ENCODE data around the gene CPZ.

CPZ gene

DNA sequence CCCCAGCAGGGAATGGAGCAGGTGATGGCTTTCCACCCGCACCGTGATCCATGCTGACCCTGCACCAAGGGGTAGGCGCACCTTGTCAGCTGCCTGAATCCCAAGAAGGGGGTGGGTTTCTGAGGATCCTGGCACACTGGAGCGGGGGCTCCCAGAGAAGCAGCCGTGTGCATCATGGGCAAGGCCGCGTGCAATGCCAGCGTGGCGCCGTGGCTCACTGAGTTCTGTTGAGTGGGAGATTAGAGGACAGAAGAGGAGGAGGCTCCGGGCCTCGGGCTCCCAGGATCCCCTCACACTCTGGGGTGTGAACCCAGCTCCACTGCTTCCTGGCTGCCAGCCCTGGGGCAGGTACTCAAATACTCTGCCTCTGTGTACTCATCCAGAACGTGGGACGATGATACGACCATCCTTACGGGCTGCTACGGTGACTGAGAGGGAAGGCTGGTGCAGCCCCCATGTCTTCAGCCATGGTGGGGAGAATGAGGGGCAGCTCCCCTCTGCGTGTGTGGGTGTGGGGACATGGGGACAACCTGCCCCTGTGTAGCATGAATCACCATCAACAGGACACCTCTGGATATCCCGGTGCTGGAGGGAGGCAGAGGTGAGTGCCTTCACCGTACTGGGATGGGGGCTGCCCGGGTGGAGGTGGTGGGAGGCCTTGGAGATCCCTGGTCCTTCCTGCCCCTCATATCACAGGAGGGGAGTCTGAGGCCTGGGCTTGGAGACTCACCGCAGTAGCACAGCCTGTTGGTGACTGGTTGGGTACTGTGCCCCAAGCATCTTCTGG is 52.6 kb downstream of the CPZ start:
- 90 to 91% methylated on average over 22 of the region's 22 CpGs for WGBS, 2 experiments
- Histone ChIP-seq H3K27me3 (ENCODE audit: control insufficient read depth, insufficient read depth, low read length, poor library complexity, severe bottlenecking) (no peaks in the 10 kb centered on the region), H3K9me3 (ENCODE audit: control insufficient read depth, low read length) (no peaks in the 10 kb centered on the region), H3K4me3 (ENCODE audit: insufficient read depth, low read depth, low read length) (no peak overlapping the region), H3K27ac (ENCODE audit: insufficient read depth, low read depth, low read length, poor library complexity, severe bottlenecking) (no peak overlapping the region), H3K4me1 (ENCODE audit: control insufficient read depth, insufficient read depth, low read length) (peaks cover 22% of the 10 kb centered on the region), H3K36me3 (ENCODE audit: control insufficient read depth, insufficient read depth, low read length) (no peaks in the 10 kb centered on the region)

DNA sequence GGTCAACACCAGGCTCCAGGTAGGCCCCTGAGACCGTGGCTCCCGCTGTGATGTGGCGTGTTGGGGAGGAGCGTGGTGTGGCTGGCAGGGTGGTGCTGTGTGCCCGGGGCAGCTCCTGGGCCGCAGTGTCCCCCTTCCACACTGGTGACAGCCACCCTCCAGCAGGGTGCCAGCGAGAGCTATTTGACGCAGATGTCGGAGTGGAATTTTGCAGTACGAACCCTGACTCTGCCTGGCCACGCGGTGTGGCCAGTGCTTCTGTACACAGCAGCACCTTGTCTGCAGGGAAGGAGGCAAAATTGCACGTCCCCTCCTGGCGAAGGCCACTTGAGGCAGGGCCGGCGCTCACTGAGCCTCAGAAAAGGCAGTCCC is 53.2 kb downstream of the CPZ start:
- peaks cover 22% of the 10 kb centered on the region for H3K4me1 ChIP-seq (ENCODE audit: control insufficient read depth, insufficient read depth, low read length)
- H3K9me3 ChIP-seq (ENCODE audit: control insufficient read depth, low read length): no peaks in the 10 kb centered on the region
- no peak overlapping the region for H3K27ac ChIP-seq (ENCODE audit: insufficient read depth, low read depth, low read length, poor library complexity, severe bottlenecking)
- H3K4me3 ChIP-seq (ENCODE audit: insufficient read depth, low read depth, low read length): no peak overlapping the region
- WGBS, 2 experiments: 88 to 90% methylated on average over 16 of the region's 16 CpGs
- H3K27me3 ChIP-seq (ENCODE audit: control insufficient read depth, insufficient read depth, low read length, poor library complexity, severe bottlenecking): no peaks in the 10 kb centered on the region
- H3K36me3 ChIP-seq (ENCODE audit: control insufficient read depth, insufficient read depth, low read length): no peaks in the 10 kb centered on the region

DNA sequence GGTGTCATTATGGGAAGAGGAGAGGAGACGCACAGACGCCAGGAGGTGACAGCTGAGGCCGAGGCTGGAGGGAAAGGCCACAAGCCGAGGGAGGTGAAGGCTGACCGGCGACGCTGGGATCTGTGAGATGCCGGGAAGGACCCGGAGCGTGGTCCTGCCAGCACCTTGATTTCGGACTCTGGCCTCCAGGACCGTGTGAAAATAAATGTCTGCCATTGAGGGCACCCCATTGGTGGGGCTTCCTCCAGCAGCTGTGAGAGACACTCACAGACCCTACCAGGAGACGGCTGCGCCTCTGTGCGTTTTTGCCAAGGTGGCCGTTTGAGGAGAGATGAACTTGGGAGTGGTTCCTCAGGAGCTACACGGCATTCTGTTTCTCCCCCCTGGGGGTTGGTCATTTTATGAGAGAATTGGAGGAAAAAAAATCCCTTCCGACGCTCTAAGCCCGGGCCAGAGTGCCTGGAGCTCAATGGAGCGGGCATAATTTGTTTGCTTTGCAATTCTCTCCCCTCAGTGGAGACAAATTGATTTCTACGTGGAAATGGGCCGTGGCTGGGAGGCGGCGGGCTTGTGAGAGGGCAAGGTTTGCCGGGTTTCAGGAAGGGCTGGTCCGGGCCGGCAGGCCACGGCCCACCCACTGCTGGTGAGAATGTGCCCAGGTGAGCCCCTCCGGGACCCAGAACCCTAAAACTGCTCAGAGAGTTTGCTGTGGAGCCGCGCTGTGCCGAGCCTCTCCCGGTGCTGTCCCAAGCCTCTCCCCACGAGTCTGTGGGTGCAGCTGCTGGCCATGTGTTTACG is 53.9 kb downstream of the CPZ start:
- Histone ChIP-seq H3K36me3 (ENCODE audit: control insufficient read depth, insufficient read depth, low read length) (no peaks in the 10 kb centered on the region), H3K27me3 (ENCODE audit: control insufficient read depth, insufficient read depth, low read length, poor library complexity, severe bottlenecking) (no peaks in the 10 kb centered on the region), H3K9me3 (ENCODE audit: control insufficient read depth, low read length) (no peaks in the 10 kb centered on the region), H3K4me3 (ENCODE audit: insufficient read depth, low read depth, low read length) (no peak overlapping the region), H3K4me1 (ENCODE audit: control insufficient read depth, insufficient read depth, low read length) (peaks cover 22% of the 10 kb centered on the region), H3K27ac (ENCODE audit: insufficient read depth, low read depth, low read length, poor library complexity, severe bottlenecking) (no peak overlapping the region)
- 87 to 89% methylated on average over 36 of the region's 36 CpGs for WGBS, 2 experiments

DNA sequence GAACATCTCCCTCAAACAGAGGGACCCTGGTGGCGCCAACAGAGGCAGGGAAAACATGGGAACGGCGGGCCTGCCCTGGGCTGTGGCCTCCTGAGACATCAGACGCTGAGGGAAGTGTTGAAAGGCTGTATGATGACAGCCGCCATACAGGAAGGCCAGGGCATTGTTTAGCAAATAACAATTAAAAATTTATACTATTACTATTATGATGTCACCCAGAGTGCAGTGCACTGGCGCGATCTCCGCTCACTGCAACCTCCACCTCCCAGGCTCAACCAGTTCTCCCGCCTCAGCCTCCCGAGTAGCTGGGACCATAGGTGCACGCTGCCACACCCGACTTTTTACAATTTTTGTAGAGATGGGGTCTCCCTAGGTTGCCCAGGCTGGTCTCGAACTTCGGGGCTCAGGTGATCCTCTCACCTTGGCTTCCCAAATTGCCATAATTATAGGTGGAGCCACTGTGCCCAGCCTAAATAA is 54.6 kb downstream of the CPZ start:
- 93 to 94% methylated on average over 12 to 13 of the region's 14 CpGs for WGBS, 2 experiments

DNA sequence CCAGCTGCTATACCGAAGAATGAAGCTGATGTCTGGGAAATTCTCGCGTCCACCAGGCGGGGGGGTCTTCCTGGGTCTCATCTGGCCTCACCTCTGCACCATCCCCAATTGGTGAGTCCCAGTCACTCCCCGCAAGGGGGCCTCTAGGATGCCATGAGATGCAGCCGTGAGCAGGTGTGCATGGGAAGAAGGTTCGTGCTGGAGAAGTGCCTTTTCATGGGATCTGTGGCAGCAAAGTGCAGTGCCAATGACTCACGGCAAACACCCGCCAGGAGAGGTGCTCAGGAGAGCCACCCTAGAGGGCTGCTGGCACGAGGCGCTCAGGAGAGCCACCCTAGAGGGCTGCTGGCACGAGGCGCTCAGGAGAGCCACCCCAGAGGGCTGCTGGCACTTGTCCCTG is 55.1 kb downstream of the CPZ start:
- no peaks in the 10 kb centered on the region for H3K36me3 ChIP-seq (ENCODE audit: control insufficient read depth, insufficient read depth, low read length)
- WGBS, 2 experiments: 94% methylated on average over 13 of the region's 13 CpGs
- peaks cover 22% of the 10 kb centered on the region for H3K4me1 ChIP-seq (ENCODE audit: control insufficient read depth, insufficient read depth, low read length)
- no peaks in the 10 kb centered on the region for H3K9me3 ChIP-seq (ENCODE audit: control insufficient read depth, low read length)
- no peaks in the 10 kb centered on the region for H3K27me3 ChIP-seq (ENCODE audit: control insufficient read depth, insufficient read depth, low read length, poor library complexity, severe bottlenecking)
- no peak overlapping the region for H3K27ac ChIP-seq (ENCODE audit: insufficient read depth, low read depth, low read length, poor library complexity, severe bottlenecking)
- no peak overlapping the region for H3K4me3 ChIP-seq (ENCODE audit: insufficient read depth, low read depth, low read length)

More for the DNA sequence above, 54.6 kb downstream of the CPZ start:
- Histone ChIP-seq H3K27ac (ENCODE audit: insufficient read depth, low read depth, low read length, poor library complexity, severe bottlenecking) (no peak overlapping the region), H3K4me1 (ENCODE audit: control insufficient read depth, insufficient read depth, low read length) (peaks cover 22% of the 10 kb centered on the region), H3K4me3 (ENCODE audit: insufficient read depth, low read depth, low read length) (no peak overlapping the region), H3K27me3 (ENCODE audit: control insufficient read depth, insufficient read depth, low read length, poor library complexity, severe bottlenecking) (no peaks in the 10 kb centered on the region), H3K9me3 (ENCODE audit: control insufficient read depth, low read length) (no peaks in the 10 kb centered on the region), H3K36me3 (ENCODE audit: control insufficient read depth, insufficient read depth, low read length) (no peaks in the 10 kb centered on the region)

DNA sequence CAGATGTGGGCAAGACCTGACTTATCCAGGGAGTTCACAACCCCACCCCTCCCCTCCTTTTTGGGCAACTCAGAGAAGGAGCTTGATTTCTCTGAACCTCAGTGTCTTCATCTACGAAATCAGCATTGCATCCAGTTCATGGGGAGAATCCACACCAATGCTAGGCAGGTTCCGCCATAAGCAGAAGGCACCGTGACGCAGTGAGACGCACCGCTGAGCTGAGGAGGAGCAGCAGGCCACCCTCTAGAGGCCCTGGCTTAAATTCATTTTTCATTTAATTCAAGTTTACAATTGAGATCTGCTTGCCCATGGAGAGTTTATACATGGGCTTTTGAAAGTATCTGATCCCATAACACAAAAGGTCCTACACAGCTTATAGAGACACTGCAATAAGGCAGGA is 55.7 kb downstream of the CPZ start:
- Histone ChIP-seq H3K4me1 (ENCODE audit: control insufficient read depth, insufficient read depth, low read length) (peaks cover 22% of the 10 kb centered on the region), H3K4me3 (ENCODE audit: insufficient read depth, low read depth, low read length) (no peak overlapping the region), H3K27me3 (ENCODE audit: control insufficient read depth, insufficient read depth, low read length, poor library complexity, severe bottlenecking) (no peaks in the 10 kb centered on the region), H3K27ac (ENCODE audit: insufficient read depth, low read depth, low read length, poor library complexity, severe bottlenecking) (no peak overlapping the region), H3K36me3 (ENCODE audit: control insufficient read depth, insufficient read depth, low read length) (no peaks in the 10 kb centered on the region), H3K9me3 (ENCODE audit: control insufficient read depth, low read length) (no peaks in the 10 kb centered on the region)
- 96 to 97% methylated on average over 6 of the region's 6 CpGs for WGBS, 2 experiments

DNA sequence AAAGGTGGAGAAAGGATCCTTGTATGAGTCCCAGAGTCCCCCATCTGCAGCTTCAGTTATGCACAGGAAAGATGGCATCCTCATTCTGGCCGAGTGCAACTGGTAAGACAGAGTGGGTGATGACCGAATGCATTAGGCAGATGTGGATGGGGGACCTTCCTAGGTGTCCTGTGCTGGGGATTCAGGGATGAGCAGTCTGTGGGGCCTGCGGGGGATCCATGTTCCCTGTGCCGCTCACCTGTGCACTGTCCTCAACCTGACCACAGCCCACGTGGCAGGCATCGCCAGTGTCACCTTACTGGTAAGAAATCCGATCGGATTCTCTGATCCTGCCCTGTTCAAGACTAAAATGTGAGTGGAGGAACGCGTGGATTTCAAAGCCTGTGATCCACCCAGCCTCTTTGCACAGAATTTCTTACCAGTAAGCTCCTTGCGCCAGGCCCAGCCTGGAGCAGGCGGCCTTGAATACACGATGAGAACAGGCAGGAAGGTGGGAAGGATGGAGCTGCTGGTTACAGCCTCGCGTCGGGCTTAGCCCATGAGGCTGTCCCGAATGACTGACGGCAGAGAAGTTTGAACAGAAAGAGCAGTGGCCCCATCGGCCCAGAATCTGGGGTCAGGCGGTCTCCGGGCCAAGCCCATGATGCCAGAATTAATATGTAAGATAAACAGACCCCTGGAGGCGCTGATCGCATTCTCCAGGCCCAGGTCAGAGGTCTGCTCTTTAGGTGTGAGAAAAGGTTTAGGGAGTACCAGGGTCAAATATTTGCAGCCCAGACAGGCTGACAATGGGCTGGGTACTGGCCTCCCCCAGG is 56.5 kb downstream of the CPZ start:
- Histone ChIP-seq H3K36me3 (ENCODE audit: control insufficient read depth, insufficient read depth, low read length) (no peaks in the 10 kb centered on the region), H3K9me3 (ENCODE audit: control insufficient read depth, low read length) (no peaks in the 10 kb centered on the region), H3K27ac (ENCODE audit: insufficient read depth, low read depth, low read length, poor library complexity, severe bottlenecking) (no peak overlapping the region), H3K27me3 (ENCODE audit: control insufficient read depth, insufficient read depth, low read length, poor library complexity, severe bottlenecking) (no peaks in the 10 kb centered on the region), H3K4me1 (ENCODE audit: control insufficient read depth, insufficient read depth, low read length) (peaks cover 19% of the 10 kb centered on the region), H3K4me3 (ENCODE audit: insufficient read depth, low read depth, low read length) (no peak overlapping the region)
- WGBS, 2 experiments: 85 to 86% methylated on average over 23 of the region's 23 CpGs

DNA sequence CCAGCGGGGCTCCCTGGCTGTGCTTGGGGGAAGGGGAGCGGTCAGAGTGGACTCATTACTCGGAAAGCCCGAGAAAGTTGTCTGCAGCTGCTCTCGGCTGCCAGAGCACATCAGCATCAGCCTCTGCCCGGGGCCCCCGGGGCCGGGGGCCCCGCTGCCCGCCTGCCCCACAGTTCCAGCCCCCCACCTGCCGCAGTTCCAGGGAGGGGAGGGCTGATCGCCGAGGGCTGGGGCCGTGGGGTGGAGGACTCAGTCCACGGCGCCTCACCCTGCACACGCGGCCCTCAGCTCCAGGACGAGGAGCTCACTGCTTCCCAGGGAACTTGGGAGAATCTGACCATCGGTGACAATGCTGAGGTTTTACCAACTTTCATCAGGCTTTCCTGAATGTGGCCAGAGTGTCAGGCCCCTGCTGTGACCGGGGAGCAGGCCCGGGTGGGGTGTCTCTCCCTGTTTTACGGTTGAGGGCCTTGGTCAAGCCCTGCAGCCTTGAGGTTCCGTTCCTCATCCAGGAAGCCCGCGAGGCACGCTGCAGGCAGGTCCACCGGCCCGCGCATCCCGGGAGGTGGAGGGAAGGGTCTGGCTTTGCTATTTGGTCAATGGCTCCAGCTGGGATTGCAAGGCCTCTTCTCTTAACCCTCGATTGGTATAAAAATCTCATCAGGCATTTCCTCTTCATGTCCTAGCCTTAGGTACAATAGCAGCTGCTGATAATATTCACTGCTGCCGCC is 57.2 kb downstream of the CPZ start:
- Histone ChIP-seq H3K27ac (ENCODE audit: insufficient read depth, low read depth, low read length, poor library complexity, severe bottlenecking) (no peak overlapping the region), H3K4me1 (ENCODE audit: control insufficient read depth, insufficient read depth, low read length) (peaks cover 13% of the 10 kb centered on the region), H3K4me3 (ENCODE audit: insufficient read depth, low read depth, low read length) (no peak overlapping the region), H3K9me3 (ENCODE audit: control insufficient read depth, low read length) (no peaks in the 10 kb centered on the region), H3K27me3 (ENCODE audit: control insufficient read depth, insufficient read depth, low read length, poor library complexity, severe bottlenecking) (no peaks in the 10 kb centered on the region), H3K36me3 (ENCODE audit: control insufficient read depth, insufficient read depth, low read length) (no peaks in the 10 kb centered on the region)
- 77 to 80% methylated on average over 32 to 33 of the region's 33 CpGs for WGBS, 2 experiments

DNA sequence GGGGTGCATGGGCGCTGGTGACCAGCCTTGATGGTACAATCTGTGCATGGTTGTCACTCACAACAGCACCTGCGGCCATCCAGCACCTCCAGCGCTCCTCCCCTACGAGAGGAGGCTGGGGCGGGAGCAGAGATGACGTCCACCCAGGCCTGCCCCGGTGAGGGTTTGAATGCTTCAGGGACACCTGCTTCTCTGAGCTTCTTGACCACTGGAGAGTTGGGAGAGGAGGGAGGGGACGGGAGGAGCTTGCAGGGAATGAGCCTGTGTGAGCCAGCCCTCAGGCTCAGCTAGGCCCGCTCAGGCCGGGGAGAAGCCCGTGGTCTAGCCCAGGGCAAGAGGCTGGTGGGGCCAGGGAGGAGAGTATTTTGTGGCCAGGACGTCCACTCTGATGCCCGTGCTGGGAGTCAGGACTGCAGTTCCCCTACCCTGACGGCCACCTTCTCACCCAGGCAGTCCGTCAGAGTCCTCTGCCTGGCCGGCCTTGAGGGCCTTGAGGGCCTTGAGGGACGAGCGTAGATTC is 59.2 kb downstream of the CPZ start:
- no peaks in the 10 kb centered on the region for H3K36me3 ChIP-seq (ENCODE audit: control insufficient read depth, insufficient read depth, low read length)
- H3K4me1 ChIP-seq (ENCODE audit: control insufficient read depth, insufficient read depth, low read length): peaks cover 13% of the 10 kb centered on the region
- H3K4me3 ChIP-seq (ENCODE audit: insufficient read depth, low read depth, low read length): no peak overlapping the region
- no peaks in the 10 kb centered on the region for H3K9me3 ChIP-seq (ENCODE audit: control insufficient read depth, low read length)
- WGBS, 2 experiments: 92% methylated on average over 18 of the region's 18 CpGs
- no peak overlapping the region for H3K27ac ChIP-seq (ENCODE audit: insufficient read depth, low read depth, low read length, poor library complexity, severe bottlenecking)
- no peaks in the 10 kb centered on the region for H3K27me3 ChIP-seq (ENCODE audit: control insufficient read depth, insufficient read depth, low read length, poor library complexity, severe bottlenecking)

All from ectodermal cell (in vitro differentiated cells).